ENCODE results near the gene RIC3.
A peak's percentile ranks its signal among the peaks of the same experiment; 100 is the strongest.

The RIC3 gene

GRCh38 chr11:8168485-8169257 lies at the start of gene RIC3:
TSS of gene RIC3 (minus strand) at chr11:8169025. CDS start at chr11:8168989, 36 bp downstream.
- peak; percentile 6 to 19 for DNase-seq (ENCODE audit: low read depth in 2 of 2)

DNA sequence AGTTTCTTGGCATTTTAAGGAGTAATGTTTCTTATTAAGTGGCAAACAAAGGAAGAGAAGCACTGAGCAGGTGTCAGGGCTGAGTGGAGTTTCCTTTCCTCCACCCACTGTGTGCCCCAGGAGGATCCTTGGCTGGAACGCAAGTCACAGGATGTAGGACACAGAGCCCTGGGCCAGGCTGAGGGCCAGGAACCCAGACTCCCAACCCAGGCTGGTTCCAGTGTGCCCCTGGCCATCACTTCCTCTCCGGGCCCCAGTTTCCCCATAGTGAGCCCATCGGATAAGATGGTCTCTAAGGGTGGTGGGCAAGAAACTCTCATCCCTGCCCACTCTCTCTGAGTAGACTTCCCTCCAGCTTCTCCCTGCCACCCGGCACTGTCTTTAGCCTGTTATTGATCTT lies 49.6 kb upstream of the RIC3 start:
- DNase-seq (ENCODE audit: low read depth in 2 of 2): no peak

DNA sequence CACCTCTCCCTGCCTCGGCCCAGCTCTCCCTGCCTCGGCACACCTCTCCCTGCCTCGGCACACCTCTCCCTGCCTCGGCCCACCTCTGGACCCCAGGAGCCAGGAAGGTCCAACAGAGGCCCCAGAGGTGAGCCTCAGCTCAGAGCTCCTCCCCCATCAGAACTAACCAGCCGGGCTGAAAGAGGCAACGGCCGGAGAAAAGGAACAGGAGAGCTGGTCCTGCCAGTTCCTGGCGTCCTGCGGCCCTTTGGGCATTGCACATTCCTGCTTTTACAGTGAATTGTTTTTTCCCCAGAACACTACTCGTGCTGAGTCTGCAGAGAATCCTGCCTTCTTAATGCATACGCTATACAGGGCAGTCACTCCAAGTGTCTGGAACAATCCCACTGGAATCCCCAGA lies 49.1 kb upstream of the RIC3 start:
- no peak for DNase-seq (ENCODE audit: low read depth in 2 of 2)

DNA sequence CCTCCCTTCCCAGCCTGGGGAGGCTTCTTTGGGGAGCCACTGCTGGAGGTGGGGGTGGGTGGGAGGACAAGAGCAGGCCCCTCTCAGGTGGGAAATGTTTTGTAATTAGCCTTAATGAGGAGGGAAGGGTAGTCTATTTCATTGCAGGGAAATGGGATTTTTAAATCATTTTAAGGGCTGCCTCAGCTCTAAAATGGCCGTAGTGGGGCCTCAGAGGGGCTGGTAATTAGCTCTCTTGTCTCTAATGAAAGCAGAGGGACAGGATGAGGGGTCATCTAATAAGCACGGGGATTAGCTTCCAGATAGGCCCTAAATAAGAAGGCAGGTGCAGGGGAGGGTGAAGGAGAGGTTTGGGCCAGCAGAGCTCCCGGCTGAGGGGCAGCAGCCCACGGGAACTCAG lies 48.3 kb upstream of the RIC3 start:
- DNase-seq (ENCODE audit: low read depth in 2 of 2): no peak

GRCh38 chr11:8213376-8213775 lies 44.6 kb upstream of the RIC3 start:
- no peak for DNase-seq (ENCODE audit: low read depth in 2 of 2)

DNA sequence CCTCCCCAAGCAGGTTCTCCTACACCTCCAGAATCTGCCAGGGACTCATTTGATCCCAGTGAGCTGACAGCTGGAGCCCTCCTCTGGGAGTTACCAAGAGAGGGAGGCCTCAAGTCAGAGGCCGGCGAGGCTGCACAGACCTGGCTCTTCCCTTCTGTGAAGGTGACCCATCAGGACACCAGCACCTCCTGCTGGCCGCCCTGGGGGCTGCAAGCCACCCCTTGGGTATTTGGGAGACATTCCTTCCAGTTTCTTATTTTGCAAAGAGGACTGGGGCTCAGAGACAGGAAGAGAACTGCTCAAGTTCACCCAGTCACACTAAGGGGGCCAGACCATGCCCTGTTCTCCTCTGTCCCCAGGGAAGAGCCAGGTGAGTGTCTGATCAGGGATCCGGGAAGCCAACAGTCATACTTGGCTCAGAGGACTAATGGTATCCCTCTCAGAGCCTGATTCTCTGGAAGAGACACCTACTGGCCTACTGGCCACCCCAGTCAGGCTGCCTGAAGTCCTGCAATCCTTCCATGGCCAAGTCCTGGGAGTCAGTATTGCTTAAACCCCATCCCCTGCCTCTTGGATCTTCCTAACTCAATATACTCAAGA lies 40.5 kb upstream of the RIC3 start:
- no peak for DNase-seq (ENCODE audit: low read depth in 2 of 2)

DNA sequence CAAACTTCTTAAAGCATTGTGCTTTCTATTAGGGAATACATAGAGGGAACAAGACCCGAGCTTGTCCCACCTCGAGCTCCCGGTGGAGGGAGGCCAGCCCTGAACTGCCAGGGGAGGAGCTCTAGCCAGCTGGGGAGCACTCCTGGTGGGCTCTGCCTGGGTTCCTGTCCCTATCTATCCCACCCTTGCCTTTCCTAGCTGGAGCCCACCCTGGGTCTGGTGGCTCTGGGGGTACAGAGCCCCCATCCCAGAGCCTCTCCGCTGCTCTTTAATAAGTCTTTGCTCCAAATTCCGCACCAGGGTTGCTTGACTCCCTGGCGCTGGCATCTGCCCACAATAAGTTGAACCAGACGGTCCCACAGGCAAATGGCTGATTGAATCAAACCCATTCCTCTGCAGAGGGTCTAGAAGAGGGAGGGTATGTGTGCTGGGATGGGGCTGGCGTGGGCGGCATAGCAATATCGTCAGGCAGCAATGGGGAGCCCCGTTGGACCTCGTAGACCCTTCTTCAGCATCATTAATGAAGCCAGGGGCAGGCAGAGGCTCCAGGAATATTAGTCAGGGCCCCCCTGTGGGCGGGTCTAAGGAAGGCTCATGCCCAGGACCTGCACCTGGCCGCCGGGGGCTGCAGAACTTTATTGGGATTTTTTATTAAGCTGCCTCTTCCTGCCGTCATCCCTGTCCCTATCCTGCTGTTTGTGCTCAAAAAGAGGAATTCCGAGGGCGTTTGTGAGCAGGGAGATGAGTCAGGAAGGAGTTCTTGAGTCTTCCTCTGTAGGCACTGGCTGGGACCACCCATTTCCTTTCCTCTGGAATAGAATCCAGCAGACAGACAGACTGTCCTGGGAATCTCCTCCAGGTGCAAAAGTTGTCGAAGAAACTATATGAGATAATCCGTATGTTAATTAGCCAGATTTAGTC lies 38.5 kb upstream of the RIC3 start:
- no peak for DNase-seq (ENCODE audit: low read depth in 2 of 2)

- no peak for DNase-seq (ENCODE audit: low read depth in 2 of 2)
These were observed 37.6 kb upstream of the RIC3 start for GRCh38 chr11:8206251-8207079.

GRCh38 chr11:8205566-8205965 lies 36.7 kb upstream of the RIC3 start:
- no peak for DNase-seq (ENCODE audit: low read depth in 2 of 2)

DNA sequence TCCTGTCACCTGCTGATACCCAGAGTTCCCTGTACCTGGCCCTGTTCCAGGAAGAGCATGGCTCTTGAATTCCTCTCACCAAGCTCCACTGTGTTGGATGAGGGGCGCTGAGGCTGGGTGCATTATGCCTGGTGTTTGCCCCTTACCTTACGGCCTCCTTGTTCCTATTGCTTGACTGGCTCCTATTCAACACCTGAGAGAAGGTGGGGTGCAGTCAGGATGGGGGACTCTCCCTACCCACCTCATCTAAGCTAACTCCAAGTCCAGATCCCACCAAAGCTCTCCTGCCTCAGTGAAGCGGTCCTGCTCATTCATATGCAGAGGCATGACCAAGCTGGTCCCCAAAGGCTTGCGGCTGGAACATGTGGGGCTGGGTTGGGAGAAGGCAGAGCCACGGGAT lies 35.8 kb upstream of the RIC3 start:
- DNase-seq (ENCODE audit: low read depth in 2 of 2): no peak

- DNase-seq (ENCODE audit: low read depth in 2 of 2): no peak
These were observed 35.2 kb upstream of the RIC3 start for GRCh38 chr11:8204025-8204424.

GRCh38 chr11:8203414-8203715 lies 34.5 kb upstream of the RIC3 start:
- no peak for DNase-seq (ENCODE audit: low read depth in 2 of 2)

GRCh38 chr11:8202516-8203413 lies 33.9 kb upstream of the RIC3 start:
- no peak for DNase-seq (ENCODE audit: low read depth in 2 of 2)

- DNase-seq (ENCODE audit: low read depth in 2 of 2): no peak
These were observed 33.0 kb upstream of the RIC3 start for GRCh38 chr11:8201644-8202365.

- DNase-seq (ENCODE audit: low read depth in 2 of 2): no peak
These were observed 30.9 kb upstream of the RIC3 start for GRCh38 chr11:8199676-8200075.

- DNase-seq (ENCODE audit: low read depth in 2 of 2): no peak
These were observed 27.9 kb upstream of the RIC3 start for GRCh38 chr11:8196749-8197148.

GRCh38 chr11:8194956-8195355 lies 26.1 kb upstream of the RIC3 start:
- no peak for DNase-seq (ENCODE audit: low read depth in 2 of 2)

DNA sequence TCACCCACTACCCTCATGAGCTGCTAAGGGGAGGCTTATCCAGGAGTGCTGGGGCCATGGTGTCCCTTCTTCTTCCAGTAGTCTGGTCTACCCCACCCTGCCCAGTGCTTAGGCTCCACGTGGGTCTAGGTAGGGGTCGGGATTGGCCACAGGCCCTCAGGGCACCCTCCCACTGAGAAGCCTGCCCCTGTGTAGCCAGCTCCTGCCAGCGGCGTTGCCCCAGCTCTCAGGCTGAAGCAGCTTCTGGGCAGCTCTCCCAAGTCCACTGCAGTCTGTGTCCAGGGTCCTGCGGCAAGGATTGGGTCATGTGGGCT lies 24.0 kb upstream of the RIC3 start:
- no peak for DNase-seq (ENCODE audit: low read depth in 2 of 2)

- no peak for DNase-seq (ENCODE audit: low read depth in 2 of 2)
These were observed 23.4 kb upstream of the RIC3 start for GRCh38 chr11:8192016-8192895.
